H1 (cell line): Measurements from ENCODE around the gene ADGRB3.

Source experiments
- CTCF ChIP-seq, 3 experiments: IDR thresholded peaks; 1 replicate in 2 of 3; 2 replicates in 1 of 3; pipeline versions ENCODE4 v1.5.1 to v1.6.1; 2011; ENCODE audit warnings: low read length in 3 of 3, mild to moderate bottlenecking in 3 of 3, inconsistent platforms in 2 of 3, low read depth in 1 of 3, moderate library complexity in 1 of 3; ENCODE audit not compliant: insufficient read depth in 1 of 3; ENCODE audit errors: control extremely low read depth in 1 of 3
- FOSL1 ChIP-seq: IDR thresholded peaks from 2 replicates; pipeline ENCODE4 v1.6.1; 2011; ENCODE audit warnings: mild to moderate bottlenecking, low read depth, low read length, moderate library complexity; ENCODE audit not compliant: insufficient read depth
- GTF2F1 ChIP-seq: IDR thresholded peaks from 2 replicates; pipeline ENCODE4 v1.6.1; 2012; ENCODE audit warnings: low read depth, low read length, improper control_type of control experiment, borderline replicate concordance
- SP2 ChIP-seq: IDR thresholded peaks from 2 replicates; pipeline ENCODE4 v1.6.1; 2012; ENCODE audit warnings: mild to moderate bottlenecking, low read length, inconsistent platforms
- TBP ChIP-seq: IDR thresholded peaks from 2 replicates; pipeline ENCODE4 v1.6.1; 2011; ENCODE audit warnings: low read depth, low read length, improper control_type of control experiment

- TF ChIP-seq GTF2F1 (no peak), SP2 (no peak), CTCF (IDR thresholded peaks at IDR 0.05; ENCODE audit: control extremely low read depth in 1 of 3, insufficient read depth in 1 of 3, low read depth in 1 of 3, low read length in 3 of 3) (no peak), TBP (no peak), FOSL1 (no peak)
Measured at GRCh38 chr6:68655028-68655427, 19.9 kb downstream of the ADGRB3 start.
